Middle frontal gyrus (tissue), 1 donor: Measurements from ENCODE around the gene HES1.
"Not testable (repeated sequence)": the region's sequence is repeated elsewhere in the genome, so short reads cannot be mapped to it uniquely, and the experiment has no call there.

Experiments
- DNase-seq: peaks from one replicate; pipeline ENCODE4 v3.0.0-alpha.2; 2015; ENCODE audit warnings: low spot score; ENCODE audit errors: extremely low spot score

The HES1 gene

GRCh38 chr3:194135806-194136518 is at the start of gene HES1:
Gene HES1, plus strand, starts transcription at chr3:194136148. Its CDS starts 233 bp downstream, at chr3:194136381.
- peak; percentile 34 for DNase-seq

GRCh38 chr3:194086388-194087075 is 49.4 kb upstream of the HES1 start:
- DNase-seq = no peak

GRCh38 chr3:194087280-194087679 is 48.7 kb upstream of the HES1 start:
- DNase-seq = no peak

- DNase-seq = no peak
Measured at GRCh38 chr3:194087995-194088855, 47.7 kb upstream of the HES1 start.

- DNase-seq = peak; percentile 31
Measured at GRCh38 chr3:194089357-194090177, 46.4 kb upstream of the HES1 start.

- DNase-seq = not testable (repeated sequence)
Measured at GRCh38 chr3:194090178-194090555, 45.8 kb upstream of the HES1 start.

- no peak for DNase-seq
Measured at GRCh38 chr3:194090716-194091115, 45.2 kb upstream of the HES1 start.

- no peak for DNase-seq
Measured at GRCh38 chr3:194091141-194091540, 44.8 kb upstream of the HES1 start.

GRCh38 chr3:194091897-194092296 is 44.1 kb upstream of the HES1 start:
- not testable (repeated sequence) for DNase-seq

GRCh38 chr3:194092881-194093301 is 43.1 kb upstream of the HES1 start:
- no peak for DNase-seq

GRCh38 chr3:194093842-194094241 is 42.1 kb upstream of the HES1 start:
- no peak for DNase-seq

GRCh38 chr3:194095464-194095863 is 40.5 kb upstream of the HES1 start:
- DNase-seq = no peak

- DNase-seq = no peak
Measured at GRCh38 chr3:194095902-194096301, 40.0 kb upstream of the HES1 start.

GRCh38 chr3:194097141-194097882 is 38.6 kb upstream of the HES1 start:
- no peak for DNase-seq

GRCh38 chr3:194098081-194098842 is 37.7 kb upstream of the HES1 start:
- DNase-seq = no peak

GRCh38 chr3:194098843-194099183 is 37.1 kb upstream of the HES1 start:
- DNase-seq = no peak

GRCh38 chr3:194099215-194099614 is 36.7 kb upstream of the HES1 start:
- DNase-seq = no peak

- DNase-seq = no peak
Measured at GRCh38 chr3:194100856-194101390, 35.0 kb upstream of the HES1 start.
